HEK293 (cell line): ENCODE results near the gene REV3L.

Experiments
- CTCF ChIP-seq: fragments of 450-650 bp; formaldehyde crosslinking; IDR thresholded peaks from 2 replicates; pipeline ENCODE4 v1.5.1; 2016; ENCODE audit warnings: missing biosample characterization, missing genetic modification characterization
- SP7 ChIP-seq: fragments of 450-650 bp; formaldehyde crosslinking; IDR thresholded peaks from 2 replicates; pipeline ENCODE4 v1.5.1; 2016; ENCODE audit warnings: missing biosample characterization, missing genetic modification characterization
- YY1 ChIP-seq: fragments of 450-650 bp; formaldehyde crosslinking; IDR thresholded peaks from 2 replicates; pipeline ENCODE4 v1.5.1; 2018; ENCODE audit warnings: missing biosample characterization, missing genetic modification characterization
- ZNF76 ChIP-seq: fragments of 450-650 bp; formaldehyde crosslinking; IDR thresholded peaks from 2 replicates; pipeline ENCODE4; 2016; ENCODE audit warnings: low read depth, missing biosample characterization, missing genetic modification characterization, borderline replicate concordance

- no peak for TF ChIP-seq CTCF (tag by site-specific recombination)
- no peak for TF ChIP-seq YY1 (tag by site-specific recombination)
- no peak for TF ChIP-seq ZNF76
- TF ChIP-seq SP7: no peak
Observed at GRCh38 chr6:111530218-111530617, 47.2 kb upstream of the REV3L start.
